CD4-positive, CD25-positive, alpha-beta regulatory T cell (primary cell): ENCODE data around the gene KIZ. TPM values are rescaled to one million over a fixed set of nuclear protein-coding genes. Genes with fewer than 3 reads are reported as not detected.
A peak's percentile ranks its signal among the peaks of the same experiment; 100 is the strongest.

Source experiments
- ATAC-seq, 2 donors: fragments of 150-1000 bp; cut with Tn5 transposase; one replicate each; pipeline ENCODE4 v1.10.0; 2021; ENCODE audit warnings: low read depth in 2 of 2, moderate number of reproducible peaks in 2 of 2, moderate library complexity in 1 of 2
- DNase-seq, 3 donors: peaks; one replicate each; pipeline versions ENCODE4 v3.0.0 to v3.0.0-alpha.2; 2012 to 2022; ENCODE audit warnings: mixed read lengths in 1 of 3
- H3K27ac ChIP-seq: one replicate; pipeline ENCODE4 v1.7.0; 2013; ENCODE audit warnings: mild to moderate bottlenecking, low read length; ENCODE audit not compliant: insufficient read depth, poor library complexity, severe bottlenecking
- H3K27me3 ChIP-seq: one replicate; pipeline ENCODE4 v1.7.0; 2013; ENCODE audit warnings: low read length; ENCODE audit not compliant: control insufficient read depth, insufficient read depth
- H3K36me3 ChIP-seq: one replicate; pipeline ENCODE4 v1.7.0; 2013; ENCODE audit warnings: mild to moderate bottlenecking, low read length, moderate library complexity; ENCODE audit not compliant: control insufficient read depth, insufficient read depth
- H3K4me1 ChIP-seq: 2 replicates; pipeline ENCODE4 v1.7.0; 2013; ENCODE audit warnings: mild to moderate bottlenecking, low read length; ENCODE audit not compliant: insufficient read depth, control insufficient read depth, poor library complexity, severe bottlenecking
- H3K4me3 ChIP-seq: one replicate; pipeline ENCODE4 v1.7.0; 2013; ENCODE audit warnings: low read depth, mild to moderate bottlenecking, low read length, moderate library complexity
- H3K9me3 ChIP-seq, 2 experiments: 1 replicate in 1 of 2; 2 replicates in 1 of 2; pipeline ENCODE4 v1.7.0; 2013; ENCODE audit warnings: low read length in 2 of 2, mild to moderate bottlenecking in 1 of 2, moderate library complexity in 1 of 2; ENCODE audit not compliant: control insufficient read depth in 2 of 2
- H3K27ac Mint-ChIP-seq, 3 donors: one replicate each; pipeline ENCODE4 v1.8.0; 2020 to 2022; ENCODE audit warnings: mild to moderate bottlenecking in 3 of 3, mixed read lengths in 3 of 3, moderate library complexity in 2 of 3
- H3K27me3 Mint-ChIP-seq: one replicate; pipeline ENCODE4 v1.8.0; 2022; ENCODE audit warnings: mild to moderate bottlenecking, mixed read lengths
- H3K36me3 Mint-ChIP-seq: one replicate; pipeline ENCODE4 v1.8.0; 2020; ENCODE audit warnings: mixed read lengths
- H3K4me1 Mint-ChIP-seq, 4 donors: one replicate each; pipeline ENCODE4 v1.8.0; 2020 to 2022; ENCODE audit warnings: mixed read lengths in 4 of 4, mild to moderate bottlenecking in 1 of 4
- H3K4me3 Mint-ChIP-seq, 4 donors: one replicate each; pipeline ENCODE4 v1.8.0; 2020 to 2022; ENCODE audit warnings: mild to moderate bottlenecking in 4 of 4, mixed read lengths in 4 of 4, moderate library complexity in 3 of 4
- H3K9me3 Mint-ChIP-seq, 7 donors: one replicate each; pipeline ENCODE4 v1.8.0; 2020 to 2022; ENCODE audit warnings: mixed read lengths in 7 of 7, mild to moderate bottlenecking in 3 of 7, moderate library complexity in 2 of 7
- polyA plus RNA-seq, 4 donors: library from polyadenylated mRNA; unstranded; fragments of 300-500 nt; fragmentation: Illumina TruSeq; gene quantifications; one replicate each; pipeline ENCODE4 v1.2.3, GENCODE V29; 2021
- total RNA-seq: library from RNA; stranded (reverse); gene quantifications from one replicate; pipeline ENCODE4 v1.2.3, GENCODE V29; 2022

Gene KIZ
- total and polyA plus RNA-seq, 5 donors from 2014 or later: 16.8 to 32.8 (median 21.0) TPM

DNA sequence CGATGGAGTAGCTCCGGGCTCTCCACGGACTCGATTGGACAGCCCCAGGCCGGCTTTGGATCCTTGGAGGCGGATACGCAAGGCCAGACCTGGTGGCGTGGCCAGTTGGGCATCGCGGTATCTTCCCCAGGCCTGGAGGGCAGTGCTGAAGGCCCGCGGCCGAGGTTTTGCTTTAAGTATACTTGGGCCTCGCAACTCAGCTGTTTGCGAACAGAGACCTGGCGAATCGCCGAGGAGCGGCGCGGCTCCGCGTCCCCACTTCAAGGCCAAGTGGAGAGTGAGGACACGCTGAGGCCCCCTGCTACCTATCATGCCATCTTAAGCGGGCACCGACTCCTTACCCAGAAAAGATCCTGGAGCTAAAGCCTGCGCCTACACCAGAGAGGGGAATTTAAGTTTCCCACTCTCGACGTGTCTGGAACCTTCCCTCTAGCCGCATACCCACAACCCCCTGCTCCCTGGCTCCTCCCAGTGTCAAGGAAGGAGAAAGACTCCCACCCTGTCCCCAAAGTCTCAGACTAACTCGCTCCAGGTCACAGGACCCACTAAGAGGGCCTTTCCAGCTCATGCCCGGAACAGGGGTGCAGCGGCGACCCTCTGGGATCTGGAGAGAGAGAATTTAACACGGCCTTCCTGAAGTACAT is 23.8 kb upstream of the KIZ start:
- H3K9me3 Mint-ChIP-seq: peaks cover 0 to 10% (median 0%) of the 10 kb centered on the region in 7 donors
- peaks cover 13 to 63% (median 24%) of the 10 kb centered on the region in 4 donors for H3K4me1 Mint-ChIP-seq
- Histone ChIP-seq H3K9me3 (no peaks in the 10 kb centered on the region), H3K27me3 (peaks cover 45% of the 10 kb centered on the region), H3K27ac (no peak overlapping the region), H3K4me3 (peak overlapping the region; percentile 66), H3K4me1 (peaks cover 64% of the 10 kb centered on the region), H3K36me3 (no peaks in the 10 kb centered on the region)
- DNase-seq: peak in 1 of 3 donors; percentile 20
- H3K36me3 Mint-ChIP-seq: no peaks in the 10 kb centered on the region
- ATAC-seq: no peak
- H3K27ac Mint-ChIP-seq: peak overlapping the region in 1 of 3 donors; percentile 53
- peaks cover 85% of the 10 kb centered on the region for H3K27me3 Mint-ChIP-seq
- H3K4me3 Mint-ChIP-seq: peak overlapping the region; percentile 76 to 90 (median 78)

- H3K27ac ChIP-seq: no peak overlapping the region
- Mint-ChIP-seq H3K36me3 (no peaks in the 10 kb centered on the region), H3K27ac (no peak overlapping the region), H3K9me3 (peaks cover 0 to 10% (median 0%) of the 10 kb centered on the region in 7 donors), H3K4me1 (peaks cover 13 to 63% (median 24%) of the 10 kb centered on the region in 4 donors), H3K4me3 (peak overlapping the region; percentile 77 to 90 (median 80)), H3K27me3 (peaks cover 88% of the 10 kb centered on the region)
- H3K4me1 ChIP-seq: peaks cover 64% of the 10 kb centered on the region
- DNase-seq (peak; percentile 28 to 63 (median 57)), ATAC-seq (peak; percentile 54 to 61)
- no peaks in the 10 kb centered on the region for H3K36me3 ChIP-seq
- no peaks in the 10 kb centered on the region for H3K9me3 ChIP-seq
- H3K4me3 ChIP-seq: peak overlapping the region; percentile 66
- H3K27me3 ChIP-seq: peaks cover 42% of the 10 kb centered on the region
Observed at GRCh38 chr20:21102603-21103311, 23.1 kb upstream of the KIZ start.

GRCh38 chr20:21103582-21104465 is 22.1 kb upstream of the KIZ start:
- Histone ChIP-seq H3K4me3 (no peak overlapping the region), H3K27ac (no peak overlapping the region), H3K4me1 (peaks cover 64% of the 10 kb centered on the region), H3K36me3 (no peaks in the 10 kb centered on the region), H3K9me3 (no peaks in the 10 kb centered on the region), H3K27me3 (peaks cover 42% of the 10 kb centered on the region)
- Mint-ChIP-seq H3K27ac (no peak overlapping the region), H3K4me1 (peaks cover 12 to 59% (median 22%) of the 10 kb centered on the region in 4 donors), H3K4me3 (peak overlapping the region; percentile 77 to 90 (median 80)), H3K36me3 (no peaks in the 10 kb centered on the region), H3K27me3 (peaks cover 87% of the 10 kb centered on the region), H3K9me3 (peaks cover 0 to 10% (median 0%) of the 10 kb centered on the region in 7 donors)
- no peak for ATAC-seq
- DNase-seq: no peak

DNA sequence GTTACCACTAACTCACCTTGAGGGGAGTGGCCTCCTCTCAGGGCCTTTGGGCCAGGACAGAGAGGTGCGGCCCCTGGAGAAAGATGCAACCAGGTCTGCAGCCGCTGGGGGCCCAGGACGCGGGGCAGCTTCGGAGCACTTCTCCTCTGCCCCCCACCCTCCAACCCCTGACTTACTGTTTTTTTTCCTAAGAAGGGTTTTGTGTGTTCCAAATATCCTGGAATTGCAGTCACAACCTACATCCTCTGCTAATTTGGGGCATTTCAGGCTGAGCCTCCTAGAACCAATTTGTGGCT is 21.5 kb upstream of the KIZ start:
- H3K4me1 Mint-ChIP-seq: peaks cover 12 to 54% (median 20%) of the 10 kb centered on the region in 4 donors

GRCh38 chr20:21104921-21105320 is 21.0 kb upstream of the KIZ start:
- Histone ChIP-seq H3K36me3 (no peaks in the 10 kb centered on the region), H3K27me3 (peaks cover 40% of the 10 kb centered on the region), H3K9me3 (no peaks in the 10 kb centered on the region), H3K27ac (no peak overlapping the region), H3K4me3 (no peak overlapping the region), H3K4me1 (peaks cover 54% of the 10 kb centered on the region)
- Mint-ChIP-seq H3K4me3 (peak overlapping the region in 1 of 4 donors; percentile 78), H3K36me3 (no peaks in the 10 kb centered on the region), H3K27ac (no peak overlapping the region), H3K4me1 (peaks cover 11 to 49% (median 19%) of the 10 kb centered on the region in 4 donors), H3K9me3 (peaks cover 0 to 9% (median 0%) of the 10 kb centered on the region in 7 donors), H3K27me3 (peaks cover 87% of the 10 kb centered on the region)
- ATAC-seq: no peak
- no peak for DNase-seq

More for the DNA sequence above, 21.5 kb upstream of the KIZ start:
- H3K36me3 ChIP-seq: no peaks in the 10 kb centered on the region
- H3K4me3 Mint-ChIP-seq: peak overlapping the region in 3 of 4 donors; percentile 8 to 78 (median 38)
- peaks cover 87% of the 10 kb centered on the region for H3K27me3 Mint-ChIP-seq
- peaks cover 0 to 9% (median 0%) of the 10 kb centered on the region in 7 donors for H3K9me3 Mint-ChIP-seq
- ATAC-seq: no peak
- H3K9me3 ChIP-seq: no peaks in the 10 kb centered on the region
- H3K36me3 Mint-ChIP-seq: no peaks in the 10 kb centered on the region
- H3K27ac Mint-ChIP-seq: no peak overlapping the region
- H3K27ac ChIP-seq: no peak overlapping the region
- peaks cover 41% of the 10 kb centered on the region for H3K27me3 ChIP-seq
- no peak overlapping the region for H3K4me3 ChIP-seq
- H3K4me1 ChIP-seq: peaks cover 59% of the 10 kb centered on the region
- no peak for DNase-seq

- peak overlapping the region in 1 of 4 donors; percentile 29 for H3K4me3 Mint-ChIP-seq
- Histone ChIP-seq H3K36me3 (no peaks in the 10 kb centered on the region), H3K4me1 (peaks cover 47% of the 10 kb centered on the region), H3K9me3 (no peaks in the 10 kb centered on the region), H3K27me3 (peaks cover 46% of the 10 kb centered on the region), H3K4me3 (no peak overlapping the region), H3K27ac (no peak overlapping the region)
- ATAC-seq (no peak), DNase-seq (no peak)
- no peak overlapping the region for H3K27ac Mint-ChIP-seq
- no peaks in the 10 kb centered on the region for H3K36me3 Mint-ChIP-seq
- H3K4me1 Mint-ChIP-seq: peaks cover 9 to 42% (median 18%) of the 10 kb centered on the region in 4 donors
- peaks cover 0 to 7% (median 0%) of the 10 kb centered on the region in 7 donors for H3K9me3 Mint-ChIP-seq
- peaks cover 85% of the 10 kb centered on the region for H3K27me3 Mint-ChIP-seq
Observed at GRCh38 chr20:21105429-21106170, 20.3 kb upstream of the KIZ start.
